Measurements from ENCODE around the gene TMEM179. TPM values are rescaled to one million over a fixed set of nuclear protein-coding genes. Genes with fewer than 3 reads are reported as not detected.

The TMEM179 gene
- total RNA-seq, 4 donors from 2014 or later, result not detected

GRCh38 chr14:104591506-104592291 is 12.9 kb downstream of the TMEM179 start:
- TF ChIP-seq CTCF (IDR thresholded peaks at IDR 0.05), result no peak

GRCh38 chr14:104591031-104591430 is 13.5 kb downstream of the TMEM179 start:
- DNase-seq (ENCODE audit: low spot score) (no peak), ATAC-seq (ENCODE audit: low FRiP score) (no peak)
- no peak for TF ChIP-seq CTCF (IDR thresholded peaks at IDR 0.05)

More at GRCh38 chr14:104591506-104592291, 12.9 kb downstream of the TMEM179 start:
- DNase-seq (ENCODE audit: low spot score) (no peak), ATAC-seq (ENCODE audit: low FRiP score) (no peak)

- DNase-seq (ENCODE audit: low spot score), result no peak
- TF ChIP-seq CTCF (IDR thresholded peaks at IDR 0.05), result no peak
- no peak for ATAC-seq (ENCODE audit: low FRiP score)
Measured at GRCh38 chr14:104590240-104590965, 14.2 kb downstream of the TMEM179 start.

- TF ChIP-seq CTCF (IDR thresholded peaks at IDR 0.05), result no peak
- DNase-seq (ENCODE audit: low spot score) (no peak), ATAC-seq (ENCODE audit: low FRiP score) (no peak)
Measured at GRCh38 chr14:104589338-104590195, 15.0 kb downstream of the TMEM179 start.

GRCh38 chr14:104588066-104588857 is 16.3 kb downstream of the TMEM179 start:
- ATAC-seq (ENCODE audit: low FRiP score) (no peak), DNase-seq (ENCODE audit: low spot score) (no peak)
- no peak for TF ChIP-seq CTCF (IDR thresholded peaks at IDR 0.05)

GRCh38 chr14:104587641-104588040 is 16.9 kb downstream of the TMEM179 start:
- no peak for DNase-seq (ENCODE audit: low spot score)

More at GRCh38 chr14:104587641-104588040, 16.9 kb downstream of the TMEM179 start:
- no peak for TF ChIP-seq CTCF (IDR thresholded peaks at IDR 0.05)
- no peak for ATAC-seq (ENCODE audit: low FRiP score)
